Measurements from ENCODE around the gene CAMK1D. TPM values are rescaled to one million over a fixed set of nuclear protein-coding genes. Genes with fewer than 3 reads are reported as not detected.

CAMK1D gene
- total RNA-seq, 1 experiment from 2014 or later, result 6.0 TPM

DNA sequence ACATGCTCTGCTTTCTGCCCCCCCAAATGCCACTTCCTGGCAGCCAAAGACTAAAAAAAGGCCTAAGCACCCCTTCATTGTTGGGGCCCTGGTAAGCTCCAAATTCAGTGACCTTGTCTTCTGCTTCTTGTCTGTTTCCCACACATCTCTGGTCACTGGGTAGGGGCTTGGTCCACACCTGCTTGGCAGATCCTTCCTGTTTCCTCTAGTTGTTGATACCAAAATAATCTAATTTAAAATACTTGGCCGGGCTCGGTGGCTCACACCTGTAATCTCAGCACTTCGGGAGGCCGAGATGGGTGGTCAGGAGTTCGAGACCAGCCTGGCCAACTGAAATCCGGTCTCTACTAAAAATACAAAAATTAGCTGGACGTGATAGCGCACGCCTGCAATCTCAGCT lies 130.6 kb downstream of the CAMK1D start:
- H3K27me3 ChIP-seq (ENCODE audit: insufficient read depth, low read depth), result no peaks in the 10 kb centered on the region
- H3K4me2 ChIP-seq, result no peak overlapping the region
- H3K27ac ChIP-seq, result no peak overlapping the region
- no peaks in the 10 kb centered on the region for H3K9me2 ChIP-seq (ENCODE audit: insufficient read depth)
- DNase-seq, result no peak
- CTCF ChIA-PET, result no interaction called here
- POLR2A ChIA-PET (ENCODE audit: unreplicated experiment), result interaction anchor here (0.6 kb wide), 1 partner anchor 350 kb away, joined by 7 read pairs; no protein-coding TSS in a partner anchor
- H3K9me3 ChIP-seq (ENCODE audit: insufficient read depth, low read depth), result no peaks in the 10 kb centered on the region
- no peak for TF ChIP-seq EZH2 (IDR thresholded peaks at IDR 0.05; ENCODE audit: low read depth)
- TF ChIP-seq, protein P1, sequence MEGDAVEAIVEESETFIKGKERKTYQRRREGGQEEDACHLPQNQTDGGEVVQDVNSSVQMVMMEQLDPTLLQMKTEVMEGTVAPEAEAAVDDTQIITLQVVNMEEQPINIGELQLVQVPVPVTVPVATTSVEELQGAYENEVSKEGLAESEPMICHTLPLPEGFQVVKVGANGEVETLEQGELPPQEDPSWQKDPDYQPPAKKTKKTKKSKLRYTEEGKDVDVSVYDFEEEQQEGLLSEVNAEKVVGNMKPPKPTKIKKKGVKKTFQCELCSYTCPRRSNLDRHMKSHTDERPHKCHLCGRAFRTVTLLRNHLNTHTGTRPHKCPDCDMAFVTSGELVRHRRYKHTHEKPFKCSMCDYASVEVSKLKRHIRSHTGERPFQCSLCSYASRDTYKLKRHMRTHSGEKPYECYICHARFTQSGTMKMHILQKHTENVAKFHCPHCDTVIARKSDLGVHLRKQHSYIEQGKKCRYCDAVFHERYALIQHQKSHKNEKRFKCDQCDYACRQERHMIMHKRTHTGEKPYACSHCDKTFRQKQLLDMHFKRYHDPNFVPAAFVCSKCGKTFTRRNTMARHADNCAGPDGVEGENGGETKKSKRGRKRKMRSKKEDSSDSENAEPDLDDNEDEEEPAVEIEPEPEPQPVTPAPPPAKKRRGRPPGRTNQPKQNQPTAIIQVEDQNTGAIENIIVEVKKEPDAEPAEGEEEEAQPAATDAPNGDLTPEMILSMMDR (conservative IDR thresholded peaks at IDR 0.05), result no peak
- H2AFZ ChIP-seq, result no peak overlapping the region
- no peak overlapping the region for H3K4me3 ChIP-seq
- no peaks in the 10 kb centered on the region for H3K36me3 ChIP-seq (ENCODE audit: low read depth)
- no peaks in the 10 kb centered on the region for H4K20me1 ChIP-seq (ENCODE audit: insufficient read depth)
- BruUV-seq (replicated peaks), result no TSS peak
- intact Hi-C loops (cut with micrococcal nuclease; ENCODE audit: unreplicated experiment), result loop anchor here (2.0 kb wide), 1 partner anchor 31 kb away; no protein-coding TSS in a partner anchor
- no peaks in the 10 kb centered on the region for H3K4me1 ChIP-seq (replicated peaks; ENCODE audit: insufficient read depth)
- no peaks in the 10 kb centered on the region for H3F3A ChIP-seq (ENCODE audit: insufficient read depth, low read depth)
- no peaks in the 10 kb centered on the region for H3K79me2 ChIP-seq (ENCODE audit: low read depth)

DNA sequence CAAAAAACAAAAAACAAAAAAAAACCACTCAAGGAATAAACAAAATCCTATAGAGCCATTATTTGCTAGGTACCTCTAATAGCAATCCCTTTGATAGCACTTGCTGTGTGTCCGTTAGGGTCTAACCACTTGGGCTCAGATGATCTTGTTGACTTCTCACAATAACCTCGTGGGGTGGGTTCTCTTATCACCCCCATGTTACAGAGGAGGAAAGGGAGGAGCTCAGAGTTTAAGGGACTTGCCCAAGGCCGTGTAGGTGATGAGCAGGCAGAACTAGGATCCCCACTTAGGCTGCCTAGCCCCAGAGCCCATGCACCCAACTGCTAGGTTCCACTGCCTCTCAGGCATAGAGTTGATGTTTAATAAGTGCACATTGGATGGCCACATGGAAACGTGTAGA lies 131.1 kb downstream of the CAMK1D start:
- H3K9me2 ChIP-seq (ENCODE audit: insufficient read depth), result no peaks in the 10 kb centered on the region
- CTCF ChIA-PET, result no interaction called here
- no peak for DNase-seq
- no peaks in the 10 kb centered on the region for H3K9me3 ChIP-seq (ENCODE audit: insufficient read depth, low read depth)
- H3K36me3 ChIP-seq (ENCODE audit: low read depth), result no peaks in the 10 kb centered on the region
- H3K27me3 ChIP-seq (ENCODE audit: insufficient read depth, low read depth), result no peaks in the 10 kb centered on the region
- BruUV-seq (replicated peaks), result no TSS peak
- no peak overlapping the region for H2AFZ ChIP-seq
- intact Hi-C loops (cut with micrococcal nuclease; ENCODE audit: unreplicated experiment), result no loop called here
- POLR2A ChIA-PET (ENCODE audit: unreplicated experiment), result interaction anchor here (0.6 kb wide), 1 partner anchor 350 kb away, joined by 7 read pairs; no protein-coding TSS in a partner anchor
- TF ChIP-seq, protein P1 (conservative IDR thresholded peaks at IDR 0.05), result no peak
- TF ChIP-seq EZH2 (IDR thresholded peaks at IDR 0.05; ENCODE audit: low read depth), result no peak
- H3K4me2 ChIP-seq, result no peak overlapping the region
- H3K27ac ChIP-seq, result no peak overlapping the region
- no peaks in the 10 kb centered on the region for H3K79me2 ChIP-seq (ENCODE audit: low read depth)
- no peaks in the 10 kb centered on the region for H4K20me1 ChIP-seq (ENCODE audit: insufficient read depth)
- H3F3A ChIP-seq (ENCODE audit: insufficient read depth, low read depth), result no peaks in the 10 kb centered on the region
- H3K4me3 ChIP-seq, result no peak overlapping the region
- no peaks in the 10 kb centered on the region for H3K4me1 ChIP-seq (replicated peaks; ENCODE audit: insufficient read depth)

DNA sequence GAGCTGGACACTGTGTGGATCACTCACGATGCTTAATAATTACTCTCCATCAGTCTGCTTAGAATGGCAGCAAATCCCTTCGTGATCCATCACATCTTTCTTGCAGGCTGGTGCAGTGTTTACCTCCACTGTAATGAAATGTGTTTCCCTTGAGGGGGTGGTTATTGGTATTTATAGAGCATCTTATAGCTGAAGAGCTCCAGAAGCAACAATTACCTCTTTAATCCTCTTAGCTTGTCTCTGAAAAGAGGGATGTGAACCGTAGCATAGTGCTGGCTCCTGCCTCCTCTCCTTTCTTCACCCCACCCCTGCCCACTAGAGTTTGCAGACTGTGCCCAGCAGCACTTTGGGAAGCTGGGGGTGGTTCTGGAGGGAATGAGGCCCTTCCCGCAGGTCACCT lies 132.6 kb downstream of the CAMK1D start:
- H3K79me2 ChIP-seq (ENCODE audit: low read depth), result no peaks in the 10 kb centered on the region
- CTCF ChIA-PET, result no interaction called here
- intact Hi-C loops (cut with micrococcal nuclease; ENCODE audit: unreplicated experiment), result no loop called here
- H3K4me2 ChIP-seq, result no peak overlapping the region
- TF ChIP-seq EZH2 (IDR thresholded peaks at IDR 0.05; ENCODE audit: low read depth), result no peak
- no peak overlapping the region for H3K27ac ChIP-seq
- H3F3A ChIP-seq (ENCODE audit: insufficient read depth, low read depth), result no peaks in the 10 kb centered on the region
- no peaks in the 10 kb centered on the region for H3K27me3 ChIP-seq (ENCODE audit: insufficient read depth, low read depth)
- H3K4me3 ChIP-seq, result no peak overlapping the region
- H3K4me1 ChIP-seq (replicated peaks; ENCODE audit: insufficient read depth), result no peaks in the 10 kb centered on the region
- POLR2A ChIA-PET (ENCODE audit: unreplicated experiment), result interaction anchor here (0.6 kb wide), 1 partner anchor 14 kb away, joined by 5 read pairs; no protein-coding TSS in a partner anchor
- H2AFZ ChIP-seq, result no peak overlapping the region
- H3K36me3 ChIP-seq (ENCODE audit: low read depth), result no peaks in the 10 kb centered on the region
- no peaks in the 10 kb centered on the region for H4K20me1 ChIP-seq (ENCODE audit: insufficient read depth)
- no peaks in the 10 kb centered on the region for H3K9me2 ChIP-seq (ENCODE audit: insufficient read depth)
- no peaks in the 10 kb centered on the region for H3K9me3 ChIP-seq (ENCODE audit: insufficient read depth, low read depth)
- no TSS peak for BruUV-seq (replicated peaks)
- DNase-seq, result no peak

DNA sequence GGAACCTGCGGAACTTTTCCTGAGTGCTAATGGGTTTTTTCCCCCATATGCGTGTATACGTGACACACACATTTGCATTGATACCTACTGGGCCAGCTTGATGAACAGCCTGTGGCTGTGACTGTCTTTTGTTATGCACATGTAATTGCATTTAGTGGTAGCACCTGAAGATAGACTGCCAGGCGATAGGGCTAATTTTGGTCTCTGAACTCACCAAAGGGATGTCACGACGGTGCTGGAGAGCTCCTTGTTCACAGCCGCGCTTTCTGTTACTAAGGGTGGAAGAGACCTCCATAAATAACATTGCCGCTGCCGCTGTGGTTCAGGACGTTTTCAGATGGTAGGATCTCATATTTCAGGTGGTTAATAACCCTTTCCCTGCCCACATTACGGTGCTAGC lies 133.2 kb downstream of the CAMK1D start:
- H3K27ac ChIP-seq, result no peak overlapping the region
- no peak for TF ChIP-seq EZH2 (IDR thresholded peaks at IDR 0.05; ENCODE audit: low read depth)
- TF ChIP-seq, protein P1 (conservative IDR thresholded peaks at IDR 0.05), result no peak
- no peaks in the 10 kb centered on the region for H3K4me1 ChIP-seq (replicated peaks; ENCODE audit: insufficient read depth)
- no peak for DNase-seq
- BruUV-seq (replicated peaks), result no TSS peak
- no peaks in the 10 kb centered on the region for H3K9me2 ChIP-seq (ENCODE audit: insufficient read depth)
- H3K79me2 ChIP-seq (ENCODE audit: low read depth), result no peaks in the 10 kb centered on the region
- no peaks in the 10 kb centered on the region for H4K20me1 ChIP-seq (ENCODE audit: insufficient read depth)
- no peaks in the 10 kb centered on the region for H3F3A ChIP-seq (ENCODE audit: insufficient read depth, low read depth)
- ChIA-PET CTCF (no interaction called here), POLR2A (ENCODE audit: unreplicated experiment) (interaction anchor here (0.6 kb wide), 1 partner anchor 13 kb away, joined by 5 read pairs; no protein-coding TSS in a partner anchor)
- no peak overlapping the region for H3K4me2 ChIP-seq
- H3K27me3 ChIP-seq (ENCODE audit: insufficient read depth, low read depth), result no peaks in the 10 kb centered on the region
- H2AFZ ChIP-seq, result no peak overlapping the region
- H3K9me3 ChIP-seq (ENCODE audit: insufficient read depth, low read depth), result no peaks in the 10 kb centered on the region
- H3K36me3 ChIP-seq (ENCODE audit: low read depth), result no peaks in the 10 kb centered on the region
- intact Hi-C loops (cut with micrococcal nuclease; ENCODE audit: unreplicated experiment), result no loop called here
- H3K4me3 ChIP-seq, result no peak overlapping the region

Data from PC-9 (cell line).